ENCODE data around the gene SEMA5A.

Gene SEMA5A

GRCh38 chr5:9395706-9396105 lies 150.2 kb downstream of the SEMA5A start:
- in situ Hi-C loops (cut with HindIII; ENCODE audit: low sequenced_read_pairs) = no loop called here
- no peak overlapping the region for H3K4me3 ChIP-seq (ENCODE audit: low read depth, low read length)
- no peak for TF ChIP-seq CTCF (IDR thresholded peaks at IDR 0.05; ENCODE audit: low read depth, low read length)
- no peak for DNase-seq (ENCODE audit: low read depth, low spot score)

GRCh38 chr5:9394221-9394620 lies 151.7 kb downstream of the SEMA5A start:
- no peak for TF ChIP-seq CTCF (IDR thresholded peaks at IDR 0.05; ENCODE audit: low read depth, low read length)
- H3K4me3 ChIP-seq (ENCODE audit: low read depth, low read length) = no peak overlapping the region
- in situ Hi-C loops (cut with HindIII; ENCODE audit: low sequenced_read_pairs) = no loop called here
- DNase-seq (ENCODE audit: low read depth, low spot score) = no peak

GRCh38 chr5:9392625-9393024 lies 153.2 kb downstream of the SEMA5A start:
- in situ Hi-C loops (cut with HindIII; ENCODE audit: low sequenced_read_pairs) = no loop called here
- H3K4me3 ChIP-seq (ENCODE audit: low read depth, low read length) = no peak overlapping the region
- no peak for TF ChIP-seq CTCF (IDR thresholded peaks at IDR 0.05; ENCODE audit: low read depth, low read length)
- no peak for DNase-seq (ENCODE audit: low read depth, low spot score)

- in situ Hi-C loops (cut with HindIII; ENCODE audit: low sequenced_read_pairs) = no loop called here
- H3K4me3 ChIP-seq (ENCODE audit: low read depth, low read length) = no peak overlapping the region
- no peak for DNase-seq (ENCODE audit: low read depth, low spot score)
- no peak for TF ChIP-seq CTCF (IDR thresholded peaks at IDR 0.05; ENCODE audit: low read depth, low read length)
Measured at GRCh38 chr5:9391080-9391479, 154.8 kb downstream of the SEMA5A start.

GRCh38 chr5:9390113-9390512 lies 155.8 kb downstream of the SEMA5A start:
- no peak for TF ChIP-seq CTCF (IDR thresholded peaks at IDR 0.05; ENCODE audit: low read depth, low read length)
- in situ Hi-C loops (cut with HindIII; ENCODE audit: low sequenced_read_pairs) = no loop called here
- no peak overlapping the region for H3K4me3 ChIP-seq (ENCODE audit: low read depth, low read length)
- no peak for DNase-seq (ENCODE audit: low read depth, low spot score)

- DNase-seq (ENCODE audit: low read depth, low spot score) = no peak
- no peak for TF ChIP-seq CTCF (IDR thresholded peaks at IDR 0.05; ENCODE audit: low read depth, low read length)
- H3K4me3 ChIP-seq (ENCODE audit: low read depth, low read length) = no peak overlapping the region
- in situ Hi-C loops (cut with HindIII; ENCODE audit: low sequenced_read_pairs) = no loop called here
Measured at GRCh38 chr5:9388941-9389674, 156.8 kb downstream of the SEMA5A start.
